IPS-15b (cell line): ENCODE results near the gene GALNT17.
"Not testable (repeated sequence)": the region's sequence is repeated elsewhere in the genome, so short reads cannot be mapped to it uniquely, and the experiment has no call there.

Source experiments
- H3K27me3 ChIP-seq: one replicate; pipeline ENCODE4 v1.6.1; 2013; ENCODE audit warnings: low read length; ENCODE audit not compliant: control insufficient read depth, insufficient read depth
- H3K36me3 ChIP-seq: one replicate; pipeline ENCODE4 v1.6.1; 2013; ENCODE audit warnings: low read length; ENCODE audit not compliant: control insufficient read depth, insufficient read depth
- H3K4me1 ChIP-seq: one replicate; pipeline ENCODE4 v1.6.1; 2013; ENCODE audit warnings: mild to moderate bottlenecking, low read length; ENCODE audit not compliant: control insufficient read depth, insufficient read depth
- H3K4me3 ChIP-seq: one replicate; pipeline ENCODE4 v1.5.1; 2013; ENCODE audit warnings: low read depth, low read length
- H3K9ac ChIP-seq: one replicate; pipeline ENCODE4 v1.6.1; 2013; ENCODE audit warnings: low read depth, mild to moderate bottlenecking, low read length
- H3K9me3 ChIP-seq: one replicate; pipeline ENCODE4 v1.6.1; 2013; ENCODE audit warnings: mild to moderate bottlenecking, low read length; ENCODE audit not compliant: control insufficient read depth, insufficient read depth

GALNT17 gene

DNA sequence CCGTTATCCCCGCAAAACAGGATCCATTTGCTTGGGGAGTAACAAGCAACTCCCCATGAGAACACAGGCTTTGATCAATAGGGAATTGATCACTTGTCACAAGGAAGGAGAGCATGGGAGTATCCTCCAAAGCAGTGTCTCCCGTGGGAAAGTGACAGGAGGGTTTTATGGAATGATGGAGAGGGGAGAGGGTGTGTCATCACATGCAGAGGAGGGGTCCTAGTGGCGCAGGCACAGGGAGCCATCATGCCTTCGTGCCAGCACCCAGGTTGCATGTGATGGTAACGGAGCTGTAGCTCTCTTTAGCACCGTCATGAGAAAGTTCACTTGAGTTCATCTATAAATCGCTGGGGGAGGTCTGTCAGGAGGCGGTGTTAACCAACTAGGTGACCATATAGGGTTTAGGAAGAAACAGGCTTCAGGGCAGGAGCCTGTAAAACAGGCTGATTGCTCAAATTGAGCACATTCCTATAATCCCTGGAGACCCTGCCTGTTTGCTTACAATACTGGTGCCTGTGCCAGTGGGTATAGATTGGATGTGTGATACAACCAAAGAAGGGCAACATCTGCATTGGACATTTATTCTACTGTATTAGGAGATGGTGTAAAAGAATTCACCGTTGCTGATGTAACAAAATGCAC, 428.5 kb downstream of the GALNT17 start:
- H3K36me3 ChIP-seq: no peaks in the 10 kb centered on the region
- no peak overlapping the region for H3K9ac ChIP-seq
- no peaks in the 10 kb centered on the region for H3K9me3 ChIP-seq
- H3K4me1 ChIP-seq: peaks cover 9% of the 10 kb centered on the region
- no peaks in the 10 kb centered on the region for H3K27me3 ChIP-seq
- no peak overlapping the region for H3K4me3 ChIP-seq

DNA sequence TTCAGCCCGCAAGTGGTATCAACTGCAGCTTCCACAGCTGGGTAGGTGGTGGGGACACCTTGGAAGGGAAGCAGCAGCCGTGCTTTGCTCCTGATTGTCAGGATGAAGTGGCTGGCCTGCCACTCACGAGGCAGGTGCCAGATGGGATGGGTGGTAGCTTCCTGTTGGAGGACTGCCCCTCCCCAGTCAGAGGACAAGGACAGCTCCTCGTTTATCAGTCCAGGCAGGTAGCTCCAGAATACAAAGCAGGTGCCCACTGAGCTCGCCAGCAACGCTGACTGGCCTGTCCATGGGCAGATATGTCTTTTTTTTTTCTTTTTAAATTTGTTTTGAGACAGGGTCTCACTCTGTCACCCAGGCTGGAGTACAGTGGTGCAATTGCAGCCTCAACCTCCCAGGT, 431.3 kb downstream of the GALNT17 start:
- no peaks in the 10 kb centered on the region for H3K9me3 ChIP-seq
- H3K27me3 ChIP-seq: no peaks in the 10 kb centered on the region
- no peaks in the 10 kb centered on the region for H3K36me3 ChIP-seq
- H3K4me1 ChIP-seq: peaks cover 9% of the 10 kb centered on the region
- no peak overlapping the region for H3K4me3 ChIP-seq
- no peak overlapping the region for H3K9ac ChIP-seq

DNA sequence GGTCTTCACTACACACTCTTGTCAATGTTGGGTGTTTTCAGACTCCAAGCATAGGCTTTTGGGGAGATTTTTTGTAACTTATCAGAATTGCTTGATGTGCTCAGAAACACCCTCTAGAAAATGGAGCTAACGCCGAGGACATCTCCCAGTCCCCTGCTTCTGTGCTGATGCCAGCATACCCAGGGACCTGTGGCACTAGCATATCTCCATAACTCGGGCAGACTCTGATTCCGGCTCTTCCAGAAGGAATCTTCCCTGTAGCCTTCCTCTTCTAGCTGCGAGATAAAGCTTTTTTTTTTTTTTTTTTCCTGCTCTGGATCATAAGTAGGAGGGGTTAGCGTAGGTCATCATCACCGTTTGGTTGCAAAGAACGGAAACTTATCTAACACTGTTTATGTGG, 434.4 kb downstream of the GALNT17 start:
- Histone ChIP-seq H3K4me3 (no peak overlapping the region), H3K9ac (no peak overlapping the region), H3K4me1 (no peaks in the 10 kb centered on the region), H3K27me3 (no peaks in the 10 kb centered on the region), H3K36me3 (peaks cover 3% of the 10 kb centered on the region), H3K9me3 (no peaks in the 10 kb centered on the region)

DNA sequence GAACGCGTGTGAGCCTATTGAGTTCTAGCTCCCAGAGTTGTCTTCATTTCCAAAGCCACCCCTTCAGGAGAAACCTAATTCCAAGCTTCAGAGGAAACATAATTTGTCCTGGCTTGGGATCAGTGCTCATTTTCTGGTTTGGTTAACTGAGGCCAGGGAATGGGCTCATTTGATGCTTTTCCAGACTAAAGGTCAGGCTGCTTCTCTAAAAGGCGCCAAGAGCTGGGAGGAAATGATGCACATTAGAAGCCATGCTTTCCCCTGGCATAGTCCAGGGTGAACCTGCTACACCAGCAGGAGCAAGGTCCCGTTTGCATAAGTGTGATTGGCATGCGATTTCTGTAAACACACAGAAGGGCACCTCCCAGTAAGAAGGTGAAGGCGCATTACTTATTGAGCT, 435.0 kb downstream of the GALNT17 start:
- H3K27me3 ChIP-seq: no peaks in the 10 kb centered on the region
- H3K9me3 ChIP-seq: no peaks in the 10 kb centered on the region
- no peak overlapping the region for H3K9ac ChIP-seq
- H3K36me3 ChIP-seq: peaks cover 3% of the 10 kb centered on the region
- H3K4me3 ChIP-seq: no peak overlapping the region
- H3K4me1 ChIP-seq: no peaks in the 10 kb centered on the region

- Histone ChIP-seq H3K4me1 (no peaks in the 10 kb centered on the region), H3K36me3 (peaks cover 3% of the 10 kb centered on the region), H3K9me3 (no peaks in the 10 kb centered on the region), H3K4me3 (no peak overlapping the region), H3K9ac (no peak overlapping the region), H3K27me3 (no peaks in the 10 kb centered on the region)
Observed at GRCh38 chr7:71574153-71574860, 442.4 kb downstream of the GALNT17 start.

- Histone ChIP-seq H3K27me3 (no peaks in the 10 kb centered on the region), H3K9ac (no peak overlapping the region), H3K9me3 (no peaks in the 10 kb centered on the region), H3K4me1 (no peaks in the 10 kb centered on the region), H3K4me3 (no peak overlapping the region), H3K36me3 (no peaks in the 10 kb centered on the region)
Observed at GRCh38 chr7:71580027-71580426, 448.1 kb downstream of the GALNT17 start.

DNA sequence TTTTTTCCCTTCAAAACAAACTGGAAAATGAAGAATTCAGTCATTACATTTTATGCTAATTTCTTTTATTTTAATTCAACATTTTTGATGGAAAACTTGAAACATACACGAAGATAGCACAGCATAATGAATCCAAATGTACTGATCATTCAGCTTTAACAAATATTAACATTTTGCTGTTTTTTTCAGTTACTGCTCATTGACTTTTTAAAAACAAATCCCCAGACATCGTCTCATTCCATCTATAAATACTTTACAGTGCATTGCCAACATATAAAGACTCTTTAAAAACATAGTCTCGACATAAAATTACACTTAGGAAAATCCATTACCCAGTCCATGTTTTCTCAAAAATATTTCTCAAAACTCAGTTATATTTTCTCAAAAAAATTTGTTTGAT, 452.3 kb downstream of the GALNT17 start:
- no peaks in the 10 kb centered on the region for H3K36me3 ChIP-seq
- H3K4me3 ChIP-seq: no peak overlapping the region
- H3K27me3 ChIP-seq: no peaks in the 10 kb centered on the region
- no peak overlapping the region for H3K9ac ChIP-seq
- no peaks in the 10 kb centered on the region for H3K4me1 ChIP-seq
- no peaks in the 10 kb centered on the region for H3K9me3 ChIP-seq

DNA sequence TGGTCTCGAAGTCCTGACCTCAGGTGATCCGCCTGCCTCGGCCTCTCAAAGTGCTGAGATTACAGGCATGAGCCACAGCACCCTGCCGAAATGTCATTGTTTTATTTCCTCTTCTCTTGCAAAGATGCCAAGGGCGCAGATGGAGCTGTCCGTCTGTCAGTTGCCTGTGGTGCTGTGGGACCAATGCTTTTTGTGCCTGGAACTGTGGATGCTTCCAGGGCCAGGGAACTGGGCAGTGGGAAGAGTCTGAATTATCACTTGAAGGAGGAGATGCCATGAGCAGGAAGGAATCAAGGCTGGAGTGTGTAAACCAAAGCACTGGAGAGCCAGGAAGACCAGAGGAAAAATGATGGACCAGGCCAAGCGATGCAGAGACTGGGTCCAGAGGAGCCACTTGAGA, 459.9 kb downstream of the GALNT17 start:
- Histone ChIP-seq H3K4me1 (no peaks in the 10 kb centered on the region), H3K9ac (no peak overlapping the region), H3K36me3 (no peaks in the 10 kb centered on the region), H3K4me3 (no peak overlapping the region), H3K27me3 (no peaks in the 10 kb centered on the region), H3K9me3 (no peaks in the 10 kb centered on the region)

- H3K9ac ChIP-seq, H3K36me3 ChIP-seq, H3K27me3 ChIP-seq, H3K4me3 ChIP-seq, H3K4me1 ChIP-seq, H3K9me3 ChIP-seq: not testable (repeated sequence)
Observed at GRCh38 chr7:71592388-71592787, 460.4 kb downstream of the GALNT17 start.

- H3K9ac ChIP-seq: no peak overlapping the region
- no peak overlapping the region for H3K4me3 ChIP-seq
- H3K4me1 ChIP-seq: no peaks in the 10 kb centered on the region
- H3K27me3 ChIP-seq: no peaks in the 10 kb centered on the region
- no peaks in the 10 kb centered on the region for H3K9me3 ChIP-seq
- H3K36me3 ChIP-seq: no peaks in the 10 kb centered on the region
Observed at GRCh38 chr7:71594736-71595135, 462.8 kb downstream of the GALNT17 start.

GRCh38 chr7:71595176-71595575, 463.2 kb downstream of the GALNT17 start:
- no peak overlapping the region for H3K9ac ChIP-seq
- no peaks in the 10 kb centered on the region for H3K27me3 ChIP-seq
- no peaks in the 10 kb centered on the region for H3K9me3 ChIP-seq
- H3K4me1 ChIP-seq: no peaks in the 10 kb centered on the region
- H3K4me3 ChIP-seq: no peak overlapping the region
- no peaks in the 10 kb centered on the region for H3K36me3 ChIP-seq

- H3K9me3 ChIP-seq: no peaks in the 10 kb centered on the region
- H3K9ac ChIP-seq: no peak overlapping the region
- no peaks in the 10 kb centered on the region for H3K4me1 ChIP-seq
- no peaks in the 10 kb centered on the region for H3K36me3 ChIP-seq
- no peak overlapping the region for H3K4me3 ChIP-seq
- H3K27me3 ChIP-seq: no peaks in the 10 kb centered on the region
Observed at GRCh38 chr7:71598553-71598952, 466.6 kb downstream of the GALNT17 start.
